HepG2 (cell line): ENCODE results near the gene HNRNPA1. TPM values are rescaled to one million over a fixed set of nuclear protein-coding genes. Genes with fewer than 3 reads are reported as not detected.
A peak's percentile ranks its signal among the peaks of the same experiment; 100 is the strongest.

Experiments
- GATAD2A ChIP-seq: IDR thresholded peaks from 2 replicates; pipeline ENCODE4 v1.6.1; 2016
- MXI1 ChIP-seq: IDR thresholded peaks from 3 replicates; pipeline ENCODE4 v1.6.1; 2012; ENCODE audit warnings: low read depth, low read length, inconsistent platforms, borderline replicate concordance
- SIN3B ChIP-seq: fragments of 150-350 bp; IDR thresholded peaks from 2 replicates; pipeline ENCODE4 v1.6.1; 2014; ENCODE audit warnings: low read length
- SRSF9 ChIP-seq: fragments of 200-400 bp; formaldehyde crosslinking; IDR thresholded peaks from 2 replicates; pipeline ENCODE4 v1.6.1; 2018; ENCODE audit warnings: borderline replicate concordance, mild to moderate bottlenecking, low read depth, low read length; ENCODE audit not compliant: insufficient read depth, poor library complexity, severe bottlenecking
- TMF1 ChIP-seq: sonication (generic); formaldehyde crosslinking; IDR thresholded peaks from 2 replicates; pipeline ENCODE4 v1.8.1; 2022; ENCODE audit warnings: low read depth, missing genetic modification reagents
- TSC22D2 ChIP-seq: sonication (generic); formaldehyde crosslinking; IDR thresholded peaks from 2 replicates; pipeline ENCODE4 v1.5.1; 2020; ENCODE audit warnings: missing genetic modification reagents, mild to moderate bottlenecking, borderline replicate concordance
- ZFP1 ChIP-seq: IDR thresholded peaks from 2 replicates; pipeline ENCODE4 v1.6.1; 2016
- ZNF180 ChIP-seq: sonication (generic); formaldehyde crosslinking; IDR thresholded peaks from 2 replicates; pipeline ENCODE4 v1.4.0; 2020; ENCODE audit warnings: low read depth, missing genetic modification reagents, borderline replicate concordance
- ZNF430 ChIP-seq: sonication (generic); formaldehyde crosslinking; IDR thresholded peaks from 2 replicates; pipeline ENCODE4 v1.9.0; 2021; ENCODE audit warnings: mild to moderate bottlenecking, missing genetic modification reagents
- ZNF431 ChIP-seq: sonication (generic); formaldehyde crosslinking; IDR thresholded peaks from 2 replicates; pipeline ENCODE4 v1.9.0; 2022; ENCODE audit warnings: missing genetic modification reagents, low read depth, mild to moderate bottlenecking, borderline replicate concordance
- ZNF432 ChIP-seq: sonication (generic); formaldehyde crosslinking; IDR thresholded peaks from 2 replicates; pipeline ENCODE4 v1.5.0; 2020; ENCODE audit warnings: missing genetic modification reagents, mild to moderate bottlenecking, borderline replicate concordance
- ZNF563 ChIP-seq: sonication (generic); formaldehyde crosslinking; IDR thresholded peaks from 2 replicates; pipeline ENCODE4 v1.8.0; 2022; ENCODE audit warnings: mild to moderate bottlenecking, moderate library complexity, missing genetic modification reagents
- ZNF776 ChIP-seq: sonication (generic); formaldehyde crosslinking; IDR thresholded peaks from 2 replicates; pipeline ENCODE4 v1.4.0; 2020; ENCODE audit warnings: mild to moderate bottlenecking, missing genetic modification reagents
- ZSCAN30 ChIP-seq: sonication (generic); formaldehyde crosslinking; IDR thresholded peaks from 2 replicates; pipeline ENCODE4 v1.5.0; 2020; ENCODE audit warnings: mild to moderate bottlenecking, missing genetic modification reagents
- ZZZ3 ChIP-seq: sonication (generic); formaldehyde crosslinking; IDR thresholded peaks from 2 replicates; pipeline ENCODE4 v1.4.0; 2020; ENCODE audit warnings: missing genetic modification reagents, mild to moderate bottlenecking, borderline replicate concordance
- polyA plus RNA-seq, 8 experiments: library from polyadenylated mRNA; depleted of rRNA in 3 of 8; stranded (reverse) in 7 of 8; unstranded in 1 of 8; fragments of >200 nt; fragmentation: Illumina TruSeq in 4 of 8; extraction: Trizol in 4 of 8; gene quantifications; 2 replicates each; pipeline versions ENCODE4 v1.2.1 to v1.2.3, GENCODE V29; 2011 to 2016; ENCODE audit warnings: low read depth in 4 of 8, missing spikeins in 1 of 8, mixed read lengths in 1 of 8; ENCODE audit not compliant: insufficient read depth in 1 of 8
- total RNA-seq, 5 experiments: library from RNA; depleted of rRNA; stranded (reverse); fragments of >200 nt; fragmentation: Illumina TruSeq; extraction: Trizol; gene quantifications; 2 replicates each; pipeline ENCODE4 v1.2.3, GENCODE V29; 2016; ENCODE audit warnings: low read depth in 1 of 5
- TF ChIP-seq, protein P1 (sequence below): sonication (generic); formaldehyde crosslinking; IDR thresholded peaks from 2 replicates; pipeline ENCODE4 v1.5.1; 2020; ENCODE audit warnings: mild to moderate bottlenecking, missing genetic modification reagents
- TF ChIP-seq, protein P2 (sequence below): IDR thresholded peaks from 2 replicates; pipeline ENCODE4 v1.4.0; 2020; ENCODE audit warnings: mild to moderate bottlenecking, missing genetic modification reagents
- TF ChIP-seq, protein P3 (sequence below): sonication (generic); formaldehyde crosslinking; IDR thresholded peaks from 2 replicates; pipeline ENCODE4 v1.5.1; 2020; ENCODE audit warnings: mild to moderate bottlenecking, missing genetic modification reagents, moderate library complexity

HNRNPA1 gene
- total and polyA plus RNA-seq, 2 of the 13 experiments (the other 11 are each of a cell fraction or from before 2014, with no cell fraction given) = 535 to 1,820 TPM

DNA sequence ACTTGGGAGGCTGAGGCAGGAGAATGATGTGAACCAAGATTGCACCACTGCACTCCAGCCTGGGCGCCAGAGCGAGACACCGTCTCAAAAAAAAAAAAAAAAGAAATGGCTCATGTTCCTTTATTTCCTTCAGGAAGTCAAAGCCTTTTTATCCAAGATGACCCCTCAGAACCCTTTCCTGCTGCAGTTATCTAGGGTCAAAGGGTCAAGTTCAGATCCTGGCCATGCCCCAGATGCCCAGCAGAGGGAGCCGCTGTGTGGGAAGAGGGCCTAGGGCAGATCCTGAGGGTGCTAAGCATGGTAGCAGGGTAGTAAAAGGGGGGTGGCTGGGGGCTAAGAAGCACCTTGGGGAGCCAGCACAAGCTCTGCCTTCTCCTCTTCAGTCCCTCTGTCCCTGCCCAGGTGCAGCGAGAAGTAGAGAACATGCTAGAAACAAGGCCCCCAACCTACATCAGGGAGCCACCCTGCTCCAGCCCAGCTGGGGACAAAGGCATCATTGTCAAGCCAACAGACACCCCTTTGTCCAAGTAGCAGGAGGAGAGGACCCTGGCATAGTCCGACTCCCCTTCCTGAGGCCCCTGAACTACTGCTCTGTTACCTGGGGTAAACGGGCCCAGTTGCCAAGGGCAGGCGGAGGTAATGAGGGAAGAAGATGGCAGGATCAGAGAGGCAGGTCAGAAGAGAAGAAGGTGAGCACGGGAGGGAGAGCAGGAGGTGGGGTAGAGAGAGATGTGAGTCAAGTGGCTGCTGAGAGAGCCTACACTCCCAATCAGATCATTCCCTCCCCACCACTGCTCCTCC lies 13.8 kb downstream of the HNRNPA1 start (continued):
- TF ChIP-seq, protein P1, sequence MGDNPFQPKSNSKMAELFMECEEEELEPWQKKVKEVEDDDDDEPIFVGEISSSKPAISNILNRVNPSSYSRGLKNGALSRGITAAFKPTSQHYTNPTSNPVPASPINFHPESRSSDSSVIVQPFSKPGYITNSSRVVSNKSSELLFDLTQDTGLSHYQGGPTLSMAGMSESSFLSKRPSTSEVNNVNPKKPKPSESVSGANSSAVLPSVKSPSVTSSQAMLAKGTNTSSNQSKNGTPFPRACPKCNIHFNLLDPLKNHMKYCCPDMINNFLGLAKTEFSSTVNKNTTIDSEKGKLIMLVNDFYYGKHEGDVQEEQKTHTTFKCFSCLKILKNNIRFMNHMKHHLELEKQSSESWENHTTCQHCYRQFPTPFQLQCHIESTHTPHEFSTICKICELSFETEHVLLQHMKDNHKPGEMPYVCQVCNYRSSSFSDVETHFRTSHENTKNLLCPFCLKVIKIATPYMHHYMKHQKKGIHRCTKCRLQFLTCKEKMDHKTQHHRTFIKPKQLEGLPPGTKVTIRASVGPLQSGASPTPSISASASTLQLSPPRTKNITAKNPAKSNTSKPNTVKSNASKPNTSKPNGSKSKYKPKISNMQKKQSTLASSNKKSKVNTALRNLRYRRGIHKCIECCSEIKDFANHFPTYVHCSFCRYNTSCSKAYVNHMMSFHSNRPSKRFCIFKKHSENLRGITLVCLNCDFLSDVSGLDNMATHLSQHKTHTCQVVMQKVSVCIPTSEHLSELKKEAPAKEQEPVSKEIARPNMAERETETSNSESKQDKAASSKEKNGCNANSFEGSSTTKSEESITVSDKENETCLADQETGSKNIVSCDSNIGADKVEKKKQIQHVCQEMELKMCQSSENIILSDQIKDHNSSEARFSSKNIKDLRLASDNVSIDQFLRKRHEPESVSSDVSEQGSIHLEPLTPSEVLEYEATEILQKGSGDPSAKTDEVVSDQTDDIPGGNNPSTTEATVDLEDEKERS (CRISPR knock-in tag) = peak; percentile 73; the same call in 1 of the 2 replicates
- TF ChIP-seq ZNF430 (CRISPR knock-in tag) (0 out of 2 replicates have a peak, but pooled peaks have one; percentile 20), SIN3B (no peak), ZFP1 (CRISPR knock-in tag) (no peak; the same call in 1 of the 2 replicates), ZNF776 (no peak), GATAD2A (CRISPR knock-in tag) (peak; percentile 84), TSC22D2 (CRISPR knock-in tag) (0 out of 2 replicates have a peak, but pooled peaks have one; percentile 24), MXI1 (peak; percentile 40; the same call in 1 of the 3 replicates), ZNF432 (CRISPR knock-in tag) (no peak), ZSCAN30 (no peak), ZZZ3 (no peak), ZNF180 (CRISPR knock-in tag) (no peak), SRSF9 (no peak), ZNF431 (no peak), ZNF563 (CRISPR knock-in tag) (no peak; the same call in 1 of the 2 replicates), TMF1 (CRISPR knock-in tag) (no peak)
- TF ChIP-seq, protein P2, sequence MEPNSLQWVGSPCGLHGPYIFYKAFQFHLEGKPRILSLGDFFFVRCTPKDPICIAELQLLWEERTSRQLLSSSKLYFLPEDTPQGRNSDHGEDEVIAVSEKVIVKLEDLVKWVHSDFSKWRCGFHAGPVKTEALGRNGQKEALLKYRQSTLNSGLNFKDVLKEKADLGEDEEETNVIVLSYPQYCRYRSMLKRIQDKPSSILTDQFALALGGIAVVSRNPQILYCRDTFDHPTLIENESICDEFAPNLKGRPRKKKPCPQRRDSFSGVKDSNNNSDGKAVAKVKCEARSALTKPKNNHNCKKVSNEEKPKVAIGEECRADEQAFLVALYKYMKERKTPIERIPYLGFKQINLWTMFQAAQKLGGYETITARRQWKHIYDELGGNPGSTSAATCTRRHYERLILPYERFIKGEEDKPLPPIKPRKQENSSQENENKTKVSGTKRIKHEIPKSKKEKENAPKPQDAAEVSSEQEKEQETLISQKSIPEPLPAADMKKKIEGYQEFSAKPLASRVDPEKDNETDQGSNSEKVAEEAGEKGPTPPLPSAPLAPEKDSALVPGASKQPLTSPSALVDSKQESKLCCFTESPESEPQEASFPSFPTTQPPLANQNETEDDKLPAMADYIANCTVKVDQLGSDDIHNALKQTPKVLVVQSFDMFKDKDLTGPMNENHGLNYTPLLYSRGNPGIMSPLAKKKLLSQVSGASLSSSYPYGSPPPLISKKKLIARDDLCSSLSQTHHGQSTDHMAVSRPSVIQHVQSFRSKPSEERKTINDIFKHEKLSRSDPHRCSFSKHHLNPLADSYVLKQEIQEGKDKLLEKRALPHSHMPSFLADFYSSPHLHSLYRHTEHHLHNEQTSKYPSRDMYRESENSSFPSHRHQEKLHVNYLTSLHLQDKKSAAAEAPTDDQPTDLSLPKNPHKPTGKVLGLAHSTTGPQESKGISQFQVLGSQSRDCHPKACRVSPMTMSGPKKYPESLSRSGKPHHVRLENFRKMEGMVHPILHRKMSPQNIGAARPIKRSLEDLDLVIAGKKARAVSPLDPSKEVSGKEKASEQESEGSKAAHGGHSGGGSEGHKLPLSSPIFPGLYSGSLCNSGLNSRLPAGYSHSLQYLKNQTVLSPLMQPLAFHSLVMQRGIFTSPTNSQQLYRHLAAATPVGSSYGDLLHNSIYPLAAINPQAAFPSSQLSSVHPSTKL (CRISPR knock-in tag) = peak; percentile 58
- TF ChIP-seq, protein P3, sequence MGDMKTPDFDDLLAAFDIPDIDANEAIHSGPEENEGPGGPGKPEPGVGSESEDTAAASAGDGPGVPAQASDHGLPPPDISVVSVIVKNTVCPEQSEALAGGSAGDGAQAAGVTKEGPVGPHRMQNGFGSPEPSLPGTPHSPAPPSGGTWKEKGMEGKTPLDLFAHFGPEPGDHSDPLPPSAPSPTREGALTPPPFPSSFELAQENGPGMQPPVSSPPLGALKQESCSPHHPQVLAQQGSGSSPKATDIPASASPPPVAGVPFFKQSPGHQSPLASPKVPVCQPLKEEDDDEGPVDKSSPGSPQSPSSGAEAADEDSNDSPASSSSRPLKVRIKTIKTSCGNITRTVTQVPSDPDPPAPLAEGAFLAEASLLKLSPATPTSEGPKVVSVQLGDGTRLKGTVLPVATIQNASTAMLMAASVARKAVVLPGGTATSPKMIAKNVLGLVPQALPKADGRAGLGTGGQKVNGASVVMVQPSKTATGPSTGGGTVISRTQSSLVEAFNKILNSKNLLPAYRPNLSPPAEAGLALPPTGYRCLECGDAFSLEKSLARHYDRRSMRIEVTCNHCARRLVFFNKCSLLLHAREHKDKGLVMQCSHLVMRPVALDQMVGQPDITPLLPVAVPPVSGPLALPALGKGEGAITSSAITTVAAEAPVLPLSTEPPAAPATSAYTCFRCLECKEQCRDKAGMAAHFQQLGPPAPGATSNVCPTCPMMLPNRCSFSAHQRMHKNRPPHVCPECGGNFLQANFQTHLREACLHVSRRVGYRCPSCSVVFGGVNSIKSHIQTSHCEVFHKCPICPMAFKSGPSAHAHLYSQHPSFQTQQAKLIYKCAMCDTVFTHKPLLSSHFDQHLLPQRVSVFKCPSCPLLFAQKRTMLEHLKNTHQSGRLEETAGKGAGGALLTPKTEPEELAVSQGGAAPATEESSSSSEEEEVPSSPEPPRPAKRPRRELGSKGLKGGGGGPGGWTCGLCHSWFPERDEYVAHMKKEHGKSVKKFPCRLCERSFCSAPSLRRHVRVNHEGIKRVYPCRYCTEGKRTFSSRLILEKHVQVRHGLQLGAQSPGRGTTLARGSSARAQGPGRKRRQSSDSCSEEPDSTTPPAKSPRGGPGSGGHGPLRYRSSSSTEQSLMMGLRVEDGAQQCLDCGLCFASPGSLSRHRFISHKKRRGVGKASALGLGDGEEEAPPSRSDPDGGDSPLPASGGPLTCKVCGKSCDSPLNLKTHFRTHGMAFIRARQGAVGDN = peak; percentile 90
